CD14-positive monocyte (primary cell): ENCODE data around the gene VPS39. TPM values are rescaled to one million over a fixed set of nuclear protein-coding genes. Genes with fewer than 3 reads are reported as not detected.

Experiments used
- DNase-seq, 3 donors: peaks; one replicate each; pipeline ENCODE4 v3.0.0-alpha.2; 2011 to 2022
- H2AFZ ChIP-seq: 2 replicates; pipeline ENCODE4 v1.6.0; 2012; ENCODE audit warnings: mild to moderate bottlenecking, low read depth, low read length, inconsistent platforms; ENCODE audit not compliant: insufficient read depth, poor library complexity, severe bottlenecking
- H3K27ac ChIP-seq, 2 donors: 1 replicate in 1 of 2; 2 replicates in 1 of 2; pipeline ENCODE4 v1.5.1; 2012 to 2013; ENCODE audit warnings: low read length in 2 of 2, control low read depth in 1 of 2, inconsistent platforms in 1 of 2, low read depth in 1 of 2, mild to moderate bottlenecking in 1 of 2
- H3K27me3 ChIP-seq, 2 donors: one replicate each; pipeline versions ENCODE4 v1.6.0 to v1.6.1; 2011 to 2013; ENCODE audit warnings: low read length in 2 of 2; ENCODE audit not compliant: control insufficient read depth in 2 of 2, insufficient read depth in 2 of 2
- H3K36me3 ChIP-seq, 2 donors: replicated peaks in 1 of 2; 1 replicate in 1 of 2; 2 replicates in 1 of 2; pipeline versions ENCODE4 v1.5.1 to v1.6.1; 2012 to 2013; ENCODE audit warnings: low read length in 2 of 2, control low read depth in 1 of 2, inconsistent platforms in 1 of 2, mild to moderate bottlenecking in 1 of 2; ENCODE audit not compliant: insufficient read depth in 2 of 2, control insufficient read depth in 1 of 2
- H3K4me1 ChIP-seq, 2 donors: 1 replicate in 1 of 2; 2 replicates in 1 of 2; pipeline versions ENCODE4 v1.5.1 to v1.6.1; 2012 to 2013; ENCODE audit warnings: low read length in 2 of 2, control low read depth in 1 of 2, inconsistent platforms in 1 of 2, mild to moderate bottlenecking in 1 of 2, moderate library complexity in 1 of 2; ENCODE audit not compliant: insufficient read depth in 2 of 2, control insufficient read depth in 1 of 2
- H3K4me2 ChIP-seq: replicated peaks from 2 replicates; pipeline ENCODE3; 2012; ENCODE audit warnings: low read length, moderate library complexity, mild to moderate bottlenecking; ENCODE audit not compliant: poor library complexity, severe bottlenecking; ENCODE audit errors: extremely low read depth
- H3K4me3 ChIP-seq, 3 experiments: fragments of 200-600 bp in 1 of 3; sonication (generic) in 1 of 3; replicated peaks in 1 of 3; 1 replicate in 2 of 3; 2 replicates in 1 of 3; pipeline ENCODE4 v1.5.1; 2011 to 2013; ENCODE audit warnings: low read length in 3 of 3, mild to moderate bottlenecking in 3 of 3, control low read depth in 2 of 3, low read depth in 2 of 3, inconsistent platforms in 1 of 3, moderate library complexity in 1 of 3
- H3K79me2 ChIP-seq: 2 replicates; pipeline ENCODE4 v1.6.0; 2012; ENCODE audit warnings: mild to moderate bottlenecking, control low read depth, inconsistent platforms, low read length, moderate library complexity; ENCODE audit not compliant: insufficient read depth
- H3K9ac ChIP-seq: 2 replicates; pipeline ENCODE4 v1.6.0; 2017; ENCODE audit warnings: low read length, mild to moderate bottlenecking; ENCODE audit not compliant: insufficient read depth, poor library complexity, severe bottlenecking
- H3K9me3 ChIP-seq, 2 donors: replicated peaks in 1 of 2; 1 replicate in 1 of 2; 2 replicates in 1 of 2; pipeline versions ENCODE4 v1.5.1 to v1.6.1; 2012 to 2013; ENCODE audit warnings: low read length in 2 of 2, control low read depth in 1 of 2; ENCODE audit not compliant: control insufficient read depth in 1 of 2, insufficient read depth in 1 of 2
- H4K20me1 ChIP-seq: 2 replicates; pipeline ENCODE4 v1.6.0; 2012; ENCODE audit warnings: mild to moderate bottlenecking, low read length, control low read depth, moderate library complexity; ENCODE audit not compliant: insufficient read depth
- H3K27ac Mint-ChIP-seq, 7 donors: one replicate each; pipeline ENCODE4 v1.8.0; 2020; ENCODE audit warnings: mild to moderate bottlenecking in 7 of 7, mixed read lengths in 7 of 7, moderate library complexity in 6 of 7, inconsistent platforms in 2 of 7
- H3K27me3 Mint-ChIP-seq, 3 donors: one replicate each; pipeline ENCODE4 v1.8.0; 2021 to 2022; ENCODE audit warnings: low read depth in 3 of 3, mild to moderate bottlenecking in 3 of 3, mixed read lengths in 3 of 3, moderate library complexity in 3 of 3, inconsistent platforms in 1 of 3
- H3K36me3 Mint-ChIP-seq, 2 donors: one replicate each; pipeline ENCODE4 v1.8.0; 2020; ENCODE audit warnings: mixed read lengths in 2 of 2, inconsistent platforms in 1 of 2, mild to moderate bottlenecking in 1 of 2
- H3K4me1 Mint-ChIP-seq: one replicate; pipeline ENCODE4 v1.8.0; 2020; ENCODE audit warnings: mild to moderate bottlenecking, mixed read lengths
- H3K4me3 Mint-ChIP-seq, 2 donors: one replicate each; pipeline ENCODE4 v1.8.0; 2020; ENCODE audit warnings: mild to moderate bottlenecking in 2 of 2, mixed read lengths in 2 of 2, moderate library complexity in 1 of 2
- H3K9me3 Mint-ChIP-seq, 7 donors: one replicate each; pipeline ENCODE4 v1.8.0; 2020 to 2022; ENCODE audit warnings: mixed read lengths in 7 of 7, mild to moderate bottlenecking in 6 of 7, moderate library complexity in 6 of 7, inconsistent platforms in 2 of 7
- WGBS: methylation state at CpG from one replicate; pipeline ENCODE4 v1.1.5; 2013; ENCODE audit warnings: missing lambda C conversion rate; ENCODE audit not compliant: insufficient coverage; 5-methylcytosine and 5-hydroxymethylcytosine counted together
- intact Hi-C, 2 donors: fragments of 100-400 bp; cut with micrococcal nuclease; formaldehyde crosslinking; loops; one replicate each; pipeline versions ENCODE4 v1.15.0 to v1.15.1; 2023
- polyA minus RNA-seq: library from RNA; depleted of rRNA, polyadenylated mRNA; stranded (reverse); fragments of >200 nt; gene quantifications from 2 replicates; pipeline ENCODE4 v1.2.3, GENCODE V29; 2012
- polyA plus RNA-seq, 3 donors: library from polyadenylated mRNA; depleted of rRNA in 1 of 3; unstranded in 2 of 3; stranded (reverse) in 1 of 3; fragments of 300-500 nt in 2 of 3; fragments of >200 nt in 1 of 3; fragmentation: Illumina TruSeq in 2 of 3; gene quantifications; 1 replicate in 2 of 3; 2 replicates in 1 of 3; pipeline ENCODE4 v1.2.3, GENCODE V29; 2012 to 2021
- total RNA-seq, 12 experiments: library from RNA in 1 of 12; stranded (reverse) in 1 of 12; fragments of 120-200 nt in 1 of 12; gene quantifications; one replicate each; pipeline ENCODE4 v1.2.4 and lab custom pipeline; 2013 to 2026; ENCODE audit warnings: mixed read lengths in 6 of 12, inconsistent platforms in 1 of 12
- TF ChIP-seq, protein P1 (sequence below): fragments of 200-600 bp; IDR thresholded peaks from one replicate; pipeline ENCODE4 v1.8.0; 2022; ENCODE audit warnings: antibody characterized with exemption, mild to moderate bottlenecking

Gene VPS39, protein sequence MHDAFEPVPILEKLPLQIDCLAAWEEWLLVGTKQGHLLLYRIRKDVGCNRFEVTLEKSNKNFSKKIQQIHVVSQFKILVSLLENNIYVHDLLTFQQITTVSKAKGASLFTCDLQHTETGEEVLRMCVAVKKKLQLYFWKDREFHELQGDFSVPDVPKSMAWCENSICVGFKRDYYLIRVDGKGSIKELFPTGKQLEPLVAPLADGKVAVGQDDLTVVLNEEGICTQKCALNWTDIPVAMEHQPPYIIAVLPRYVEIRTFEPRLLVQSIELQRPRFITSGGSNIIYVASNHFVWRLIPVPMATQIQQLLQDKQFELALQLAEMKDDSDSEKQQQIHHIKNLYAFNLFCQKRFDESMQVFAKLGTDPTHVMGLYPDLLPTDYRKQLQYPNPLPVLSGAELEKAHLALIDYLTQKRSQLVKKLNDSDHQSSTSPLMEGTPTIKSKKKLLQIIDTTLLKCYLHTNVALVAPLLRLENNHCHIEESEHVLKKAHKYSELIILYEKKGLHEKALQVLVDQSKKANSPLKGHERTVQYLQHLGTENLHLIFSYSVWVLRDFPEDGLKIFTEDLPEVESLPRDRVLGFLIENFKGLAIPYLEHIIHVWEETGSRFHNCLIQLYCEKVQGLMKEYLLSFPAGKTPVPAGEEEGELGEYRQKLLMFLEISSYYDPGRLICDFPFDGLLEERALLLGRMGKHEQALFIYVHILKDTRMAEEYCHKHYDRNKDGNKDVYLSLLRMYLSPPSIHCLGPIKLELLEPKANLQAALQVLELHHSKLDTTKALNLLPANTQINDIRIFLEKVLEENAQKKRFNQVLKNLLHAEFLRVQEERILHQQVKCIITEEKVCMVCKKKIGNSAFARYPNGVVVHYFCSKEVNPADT
- 55.8 TPM for total RNA-seq (2013)
- polyA plus RNA-seq: 100 to 1,000 TPM in 1 of 3 donors, 10 to 100 TPM in 2; 16.8 to 102 (median 25.8) TPM
- polyA minus RNA-seq: 34.6 and 40.4 TPM in 2 replicates
- total RNA-seq (lab: John Stamatoyannopoulos, UW): 20.4 to 83.7 (median 63.5) reads per million in 11 experiments

DNA sequence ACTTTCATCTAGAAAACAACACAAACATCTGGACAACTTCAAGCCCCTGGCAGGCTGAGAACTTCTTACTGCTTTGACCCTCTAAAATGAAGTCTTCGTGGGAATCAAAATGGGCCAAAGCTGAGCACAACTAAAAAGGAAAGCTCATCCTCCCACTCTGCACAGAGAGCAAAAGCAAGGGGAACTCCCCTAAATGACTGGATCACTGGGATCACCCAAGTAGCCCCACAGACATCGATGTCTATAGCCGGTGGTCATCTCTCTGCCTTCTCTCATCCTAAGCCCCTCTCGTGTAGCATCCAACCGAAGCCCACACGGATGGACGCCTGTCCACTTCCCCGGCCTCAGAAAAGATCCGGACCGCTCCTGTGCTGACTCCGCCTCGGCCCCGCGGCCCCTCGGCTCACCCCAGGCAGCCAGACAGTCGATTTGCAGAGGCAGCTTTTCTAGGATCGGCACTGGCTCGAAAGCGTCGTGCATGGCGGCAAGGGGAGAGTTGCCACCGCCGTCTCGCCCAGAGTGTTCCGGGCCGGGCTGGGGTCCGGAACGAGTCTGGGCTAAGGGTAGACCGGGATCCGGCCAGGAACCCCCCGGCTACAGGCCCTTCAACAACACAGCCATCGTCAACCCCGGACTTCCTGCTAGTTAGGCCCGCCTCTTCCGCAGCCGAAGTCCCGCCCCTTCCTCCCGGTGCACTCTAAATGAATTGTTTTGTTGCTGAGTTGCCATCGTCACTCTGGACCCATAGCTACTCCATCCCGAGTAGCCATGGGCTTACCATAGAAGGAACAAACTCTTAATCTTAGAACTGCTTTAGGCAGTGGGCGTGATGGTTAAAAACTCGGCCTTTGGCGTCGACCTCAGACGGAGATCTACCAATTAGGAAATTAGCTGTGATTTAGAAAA, at the start of gene VPS39:
Gene VPS39, minus strand, starts transcription at position 631 of the 906 bp plus-strand sequence. Its CDS starts 151 bp downstream, at position 480.
- peaks cover 46% of the 10 kb centered on the region for H3K79me2 ChIP-seq
- WGBS: under 1% methylated on average over 36 of the region's 45 CpGs
- no peaks in the 10 kb centered on the region for H3K9me3 Mint-ChIP-seq
- H3K36me3 ChIP-seq: peaks cover 24 to 40% of the 10 kb centered on the region in 2 donors
- H3K4me3 Mint-ChIP-seq: peak within 1 kb of the TSS; percentile 98 to 99
- H3K4me3 ChIP-seq: peak within 1 kb of the TSS; percentile 83 to 92 (median 83)
- H3K4me1 Mint-ChIP-seq: peaks cover 26% of the 10 kb centered on the region
- intact Hi-C loops: loop anchor here in 1 of 2 donors (2.0 kb wide), 1 partner anchor 25 kb away; no protein-coding TSS in a partner anchor
- H3K27ac Mint-ChIP-seq: peak within 1 kb of the TSS; percentile 91 to 98 (median 96)
- H3K27me3 Mint-ChIP-seq: no peaks in the 10 kb centered on the region
- peak within 1 kb of the TSS; percentile 93 for H3K9ac ChIP-seq
- peaks cover 14 to 19% of the 10 kb centered on the region in 2 donors for H3K4me1 ChIP-seq
- peaks cover 30% of the 10 kb centered on the region for H4K20me1 ChIP-seq
- peak within 1 kb of the TSS; percentile 93 for H2AFZ ChIP-seq
- TF ChIP-seq, protein P1, sequence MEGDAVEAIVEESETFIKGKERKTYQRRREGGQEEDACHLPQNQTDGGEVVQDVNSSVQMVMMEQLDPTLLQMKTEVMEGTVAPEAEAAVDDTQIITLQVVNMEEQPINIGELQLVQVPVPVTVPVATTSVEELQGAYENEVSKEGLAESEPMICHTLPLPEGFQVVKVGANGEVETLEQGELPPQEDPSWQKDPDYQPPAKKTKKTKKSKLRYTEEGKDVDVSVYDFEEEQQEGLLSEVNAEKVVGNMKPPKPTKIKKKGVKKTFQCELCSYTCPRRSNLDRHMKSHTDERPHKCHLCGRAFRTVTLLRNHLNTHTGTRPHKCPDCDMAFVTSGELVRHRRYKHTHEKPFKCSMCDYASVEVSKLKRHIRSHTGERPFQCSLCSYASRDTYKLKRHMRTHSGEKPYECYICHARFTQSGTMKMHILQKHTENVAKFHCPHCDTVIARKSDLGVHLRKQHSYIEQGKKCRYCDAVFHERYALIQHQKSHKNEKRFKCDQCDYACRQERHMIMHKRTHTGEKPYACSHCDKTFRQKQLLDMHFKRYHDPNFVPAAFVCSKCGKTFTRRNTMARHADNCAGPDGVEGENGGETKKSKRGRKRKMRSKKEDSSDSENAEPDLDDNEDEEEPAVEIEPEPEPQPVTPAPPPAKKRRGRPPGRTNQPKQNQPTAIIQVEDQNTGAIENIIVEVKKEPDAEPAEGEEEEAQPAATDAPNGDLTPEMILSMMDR: no peak
- H3K27me3 ChIP-seq: no peaks in the 10 kb centered on the region
- peaks cover 31 to 37% of the 10 kb centered on the region in 2 donors for H3K36me3 Mint-ChIP-seq
- peak within 1 kb of the TSS; percentile 60 to 95 for H3K27ac ChIP-seq
- peak within 1 kb of the TSS; percentile 89 for H3K4me2 ChIP-seq
- H3K9me3 ChIP-seq: no peaks in the 10 kb centered on the region
- DNase-seq: peak; percentile 80 to 84 (median 81)
